OCI-LY3 (cell line): ENCODE measurements around the gene SCN1B.
"Not testable (repeated sequence)": the region's sequence is repeated elsewhere in the genome, so short reads cannot be mapped to it uniquely, and the experiment has no call there.

ENCODE experiments used
- EZH2phosphoT487 ChIP-seq: fragments of 200-600 bp; shearing (Covaris generic); IDR thresholded peaks from 2 replicates; pipeline ENCODE4 v1.6.1; 2018; ENCODE audit warnings: antibody characterized with exemption, mixed run types, low read depth
- TF ChIP-seq, protein P1 (sequence below): fragments of 200-600, 300-600 bp; sonication (generic); IDR thresholded peaks from 2 replicates; pipeline ENCODE4 v1.5.1; 2014; ENCODE audit warnings: antibody characterized with exemption, low read length, low read depth

DNA sequence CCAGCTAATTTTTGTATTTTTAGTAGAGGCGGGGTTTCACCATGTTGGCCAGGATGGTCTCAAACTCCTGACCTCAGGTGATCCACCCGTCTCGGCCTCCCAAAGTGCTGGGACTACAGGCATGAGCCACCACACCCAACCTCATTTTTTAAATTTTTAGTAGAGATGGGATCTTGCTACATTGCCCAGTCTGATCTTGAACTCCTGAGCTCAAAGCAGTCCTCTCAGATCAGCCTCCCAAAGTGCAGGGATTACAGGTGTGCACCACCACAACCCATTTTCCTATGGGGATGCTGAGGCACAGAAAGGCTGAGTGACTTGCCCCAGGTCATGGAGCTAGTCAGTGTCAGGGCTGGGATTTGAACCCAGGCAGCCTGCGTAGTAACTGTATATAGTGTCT is 21.0 kb downstream of the SCN1B start:
- not testable (repeated sequence) for TF ChIP-seq EZH2phosphoT487
- TF ChIP-seq, protein P1, sequence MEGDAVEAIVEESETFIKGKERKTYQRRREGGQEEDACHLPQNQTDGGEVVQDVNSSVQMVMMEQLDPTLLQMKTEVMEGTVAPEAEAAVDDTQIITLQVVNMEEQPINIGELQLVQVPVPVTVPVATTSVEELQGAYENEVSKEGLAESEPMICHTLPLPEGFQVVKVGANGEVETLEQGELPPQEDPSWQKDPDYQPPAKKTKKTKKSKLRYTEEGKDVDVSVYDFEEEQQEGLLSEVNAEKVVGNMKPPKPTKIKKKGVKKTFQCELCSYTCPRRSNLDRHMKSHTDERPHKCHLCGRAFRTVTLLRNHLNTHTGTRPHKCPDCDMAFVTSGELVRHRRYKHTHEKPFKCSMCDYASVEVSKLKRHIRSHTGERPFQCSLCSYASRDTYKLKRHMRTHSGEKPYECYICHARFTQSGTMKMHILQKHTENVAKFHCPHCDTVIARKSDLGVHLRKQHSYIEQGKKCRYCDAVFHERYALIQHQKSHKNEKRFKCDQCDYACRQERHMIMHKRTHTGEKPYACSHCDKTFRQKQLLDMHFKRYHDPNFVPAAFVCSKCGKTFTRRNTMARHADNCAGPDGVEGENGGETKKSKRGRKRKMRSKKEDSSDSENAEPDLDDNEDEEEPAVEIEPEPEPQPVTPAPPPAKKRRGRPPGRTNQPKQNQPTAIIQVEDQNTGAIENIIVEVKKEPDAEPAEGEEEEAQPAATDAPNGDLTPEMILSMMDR: not testable (repeated sequence)
